Forelimb muscle (tissue), 1 donor: ENCODE measurements around the gene SEC24D. TPM values are rescaled to one million over a fixed set of nuclear protein-coding genes. Genes with fewer than 3 reads are reported as not detected.

Source experiments
- DNase-seq: peaks from one replicate; pipeline ENCODE4 v3.0.0-alpha.2; 2013; ENCODE audit warnings: low read depth
- polyA plus RNA-seq: library from polyadenylated mRNA; unstranded; fragments of 120-200 nt; gene quantifications from one replicate; pipeline ENCODE4 v1.2.1, GENCODE V29; 2013; ENCODE audit not compliant: insufficient read length

SEC24D gene
- polyA plus RNA-seq, 1 donor = 44.2 TPM

DNA sequence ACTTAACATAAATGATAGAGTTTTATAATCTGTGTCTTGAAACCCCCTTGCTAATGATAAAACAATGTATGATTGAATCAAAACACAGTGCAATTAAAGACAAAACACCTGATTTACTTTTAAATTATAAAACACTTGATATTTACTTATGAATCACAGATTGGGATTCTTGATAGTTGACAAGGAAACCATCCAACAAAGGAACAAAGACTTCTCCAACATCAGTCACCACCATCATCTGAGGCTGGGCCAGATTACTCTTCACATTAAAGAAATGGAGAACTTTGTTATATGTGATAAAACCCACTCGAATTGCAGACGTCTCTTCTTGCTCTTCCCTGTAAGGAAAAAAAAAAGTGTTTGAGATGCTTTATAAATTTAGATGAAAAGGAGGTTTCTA, 83.4 kb downstream of the SEC24D start:
- no peak for DNase-seq

DNA sequence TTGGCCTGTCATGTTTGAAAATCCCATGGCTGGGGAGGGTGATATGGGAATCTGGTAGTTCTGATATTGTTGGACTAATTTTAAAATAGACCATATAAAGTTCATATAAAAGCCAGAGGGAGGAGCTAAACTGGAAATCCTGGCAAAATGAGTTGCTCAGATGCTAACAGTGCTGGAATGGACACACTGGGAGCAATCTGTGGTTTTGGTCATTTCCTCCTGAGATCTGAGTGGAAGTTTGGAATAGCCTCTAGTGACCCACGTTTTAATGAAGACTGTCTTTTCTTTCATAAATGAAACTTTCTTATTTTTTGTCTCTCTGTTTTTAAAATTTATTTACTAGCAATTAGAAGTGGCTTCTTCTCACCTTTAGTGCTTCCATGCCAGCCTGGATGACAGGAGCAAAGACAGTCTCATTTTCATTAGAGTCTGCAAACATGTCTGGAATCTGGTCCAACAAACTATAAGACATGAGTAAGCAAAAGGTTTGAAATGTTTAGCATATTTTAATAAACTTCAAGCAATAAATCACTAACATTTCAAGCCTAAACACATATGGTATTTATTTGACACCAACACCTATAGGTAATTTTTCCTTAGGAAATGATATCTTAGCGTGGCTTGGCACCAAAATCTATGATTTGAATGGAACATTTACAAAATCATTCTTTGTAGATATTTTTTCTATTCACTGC, 84.2 kb downstream of the SEC24D start:
- DNase-seq = no peak

DNA sequence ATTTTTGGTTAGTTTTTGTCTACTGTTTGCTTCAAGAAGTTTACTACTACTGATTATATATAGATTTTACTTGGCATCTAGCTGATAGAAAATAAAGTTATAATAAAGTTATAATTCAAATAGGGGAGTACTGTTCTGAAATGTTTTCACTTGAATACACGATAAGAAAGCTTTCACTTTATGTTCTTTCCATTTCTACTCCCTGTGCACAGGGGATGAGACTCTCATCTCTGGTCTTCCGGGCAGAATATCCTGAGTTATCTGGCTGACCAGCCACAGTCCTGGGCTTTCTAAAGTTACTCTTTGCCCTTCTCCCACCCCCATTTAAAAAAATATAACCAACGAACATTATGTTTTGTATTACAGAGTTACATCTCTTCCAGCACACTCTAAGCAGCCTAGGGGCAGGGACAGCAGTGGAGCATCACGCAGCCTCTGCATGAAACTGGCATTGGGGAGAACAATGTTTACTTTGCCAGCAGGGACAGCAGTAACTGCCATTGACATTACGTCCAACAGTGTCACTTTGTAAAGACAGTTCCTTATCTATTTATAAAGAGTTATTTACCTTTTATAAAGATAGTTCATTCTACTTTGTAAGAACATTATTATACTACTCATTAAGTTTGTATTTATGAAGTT, 86.5 kb downstream of the SEC24D start:
- DNase-seq = no peak

DNA sequence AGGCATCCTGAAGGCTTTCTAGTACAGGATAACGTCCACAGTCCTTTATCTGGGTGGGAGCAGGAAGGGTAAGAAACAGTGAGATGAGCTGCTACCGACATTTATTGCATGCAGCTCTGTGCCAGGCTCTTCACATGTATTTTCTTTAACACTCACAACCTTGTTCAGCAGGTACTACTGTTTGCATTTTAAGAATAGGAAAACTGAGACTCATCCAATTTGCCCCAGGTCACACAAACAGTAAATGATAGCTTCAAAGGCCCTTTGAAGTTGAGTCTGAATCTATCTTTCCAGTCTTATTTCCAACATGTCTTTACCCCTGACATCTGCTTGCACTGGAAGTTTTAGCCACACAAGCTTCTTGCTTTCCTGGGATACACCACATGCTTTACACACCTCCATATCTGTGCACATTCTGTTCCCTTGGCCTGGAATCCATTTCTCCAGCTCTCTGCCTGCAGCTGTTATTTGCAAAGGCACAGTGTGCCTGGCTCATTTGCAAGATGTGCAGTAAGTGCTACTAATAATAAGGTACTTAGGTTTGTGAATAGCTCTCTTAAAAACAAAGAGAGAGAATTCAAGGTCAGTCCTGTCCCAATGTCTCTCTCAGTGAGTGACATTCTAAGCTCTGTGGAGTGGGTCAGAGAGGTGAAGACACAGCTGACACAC, 89.5 kb downstream of the SEC24D start:
- DNase-seq = no peak

DNA sequence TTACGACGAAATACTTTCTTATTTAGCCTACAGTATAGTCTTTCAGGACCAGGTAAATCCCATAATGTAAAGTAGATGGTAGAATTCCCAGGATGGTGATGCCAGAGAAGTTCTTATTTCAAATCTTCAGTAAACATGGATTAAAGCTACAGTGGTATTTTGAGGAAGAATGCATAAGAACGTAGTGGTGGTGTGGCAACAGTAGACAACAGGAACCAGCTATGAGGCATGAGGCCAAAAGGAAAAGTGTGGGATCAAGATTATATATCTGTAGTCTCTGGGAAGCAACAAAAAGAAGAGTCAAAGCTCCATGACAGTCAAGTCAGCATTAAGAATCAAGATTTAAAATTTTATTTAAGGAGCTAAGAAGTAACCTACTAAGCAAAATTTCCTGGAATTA, 90.6 kb downstream of the SEC24D start:
- no peak for DNase-seq

DNA sequence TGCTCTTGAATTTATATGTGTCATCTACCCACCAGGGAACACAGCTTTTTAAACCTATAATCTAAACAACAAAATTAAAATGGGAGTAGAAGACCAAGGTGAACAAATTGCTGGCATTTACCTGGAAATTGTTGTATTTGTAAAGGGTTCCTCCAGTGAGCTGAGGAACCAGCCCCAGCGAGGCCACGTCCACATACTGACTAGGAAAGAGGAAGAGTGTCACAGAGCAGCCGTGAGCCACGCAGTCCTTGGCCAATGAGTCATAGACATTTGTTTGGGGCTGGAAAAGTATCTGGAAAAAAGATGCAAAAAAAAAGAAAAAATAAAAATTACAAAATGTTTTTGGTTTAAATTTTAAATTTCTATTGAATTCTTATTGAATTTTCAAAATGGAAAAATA, 92.1 kb downstream of the SEC24D start:
- DNase-seq = no peak

DNA sequence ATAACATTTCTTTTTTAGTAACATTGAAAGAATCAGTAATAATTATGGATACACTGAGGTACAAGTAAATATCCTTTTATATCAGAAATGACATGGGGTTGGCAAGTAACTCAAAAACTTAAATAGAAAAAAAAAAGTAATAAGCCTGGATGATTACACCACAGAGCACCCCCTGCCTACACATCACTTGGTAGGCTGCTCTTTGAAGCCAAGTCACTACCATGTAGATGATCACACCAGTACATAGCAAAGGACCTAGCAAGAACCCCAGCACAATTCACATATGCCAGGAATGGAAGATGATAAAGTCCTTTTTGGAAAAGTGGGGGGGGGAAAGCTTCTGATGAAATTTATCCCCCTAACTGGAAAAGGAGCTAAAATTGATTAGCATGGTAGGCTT, 93.9 kb downstream of the SEC24D start:
- no peak for DNase-seq

DNA sequence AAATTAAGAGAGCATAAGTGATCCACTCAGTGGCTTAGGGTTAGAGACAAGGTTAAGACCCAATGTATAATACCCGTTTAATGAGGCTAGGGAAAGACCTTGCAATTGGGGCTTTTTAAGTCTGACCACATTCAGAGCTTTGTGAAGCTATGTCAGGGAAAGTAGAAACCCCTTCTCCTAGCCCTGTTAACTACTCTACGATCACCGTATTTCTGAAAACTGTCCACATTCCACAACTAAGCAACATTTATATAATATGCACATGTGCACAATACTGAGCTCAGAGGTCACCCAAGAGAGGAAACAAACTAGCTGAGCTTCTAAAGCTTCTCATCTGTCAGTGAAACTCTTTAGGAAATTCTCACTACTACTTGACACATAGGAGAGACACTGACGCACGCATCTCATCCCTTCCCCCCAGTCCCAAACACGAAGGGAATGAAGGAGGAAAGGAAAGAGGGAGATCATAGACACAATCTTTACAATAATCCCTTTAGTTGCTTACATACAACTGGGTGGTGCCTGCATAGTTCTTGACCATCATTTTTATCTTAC, 94.5 kb downstream of the SEC24D start:
- DNase-seq = no peak

DNA sequence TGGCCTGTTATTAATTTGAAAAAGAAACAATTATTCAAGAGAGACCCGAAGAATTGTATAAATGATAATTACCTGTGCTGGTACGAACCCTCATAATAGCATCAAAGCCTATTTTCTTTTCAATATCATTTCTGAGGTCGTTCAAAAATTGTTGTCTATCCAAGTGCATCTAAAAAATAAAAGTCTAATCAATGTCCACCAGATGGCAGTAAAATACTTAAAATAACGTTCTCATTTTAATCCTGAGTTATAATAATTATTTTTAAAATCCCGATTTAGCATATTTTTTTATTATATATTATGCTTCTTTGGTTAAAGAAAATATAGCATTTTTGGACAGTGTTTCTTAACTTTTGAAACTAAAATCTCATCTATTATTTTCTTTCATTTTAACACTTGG, 95.1 kb downstream of the SEC24D start:
- no peak for DNase-seq

DNA sequence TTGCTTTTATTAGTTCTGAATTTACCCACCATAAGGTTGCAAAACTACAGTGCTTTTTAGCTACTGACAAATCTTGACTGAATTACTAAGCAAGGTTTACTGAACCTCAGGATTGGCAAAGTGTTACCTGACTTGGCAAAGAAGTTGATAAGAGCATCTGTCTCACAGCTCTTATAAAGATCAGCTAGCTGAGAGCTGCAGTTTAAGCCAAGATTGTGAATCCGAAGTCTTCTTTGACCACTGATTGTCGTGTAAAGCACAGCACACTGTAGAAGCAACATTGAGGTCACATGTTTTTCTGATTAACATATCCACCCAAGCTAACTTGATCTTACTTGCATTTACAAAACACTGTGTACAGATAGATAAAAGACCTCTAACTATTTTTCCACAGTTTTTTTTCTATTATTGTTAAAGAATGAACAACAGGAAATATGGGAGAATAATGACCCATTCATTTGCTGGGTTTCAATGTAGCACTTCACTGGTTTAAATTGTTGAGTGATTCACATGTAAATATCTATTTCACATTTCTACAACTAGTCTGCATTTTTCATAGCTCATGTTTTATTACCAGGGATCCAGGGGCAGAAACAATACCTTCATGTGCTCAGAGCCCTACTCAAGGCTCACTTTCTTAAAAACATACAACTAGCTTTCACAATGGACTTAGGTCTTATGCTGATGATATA, 96.8 kb downstream of the SEC24D start:
- DNase-seq = no peak

DNA sequence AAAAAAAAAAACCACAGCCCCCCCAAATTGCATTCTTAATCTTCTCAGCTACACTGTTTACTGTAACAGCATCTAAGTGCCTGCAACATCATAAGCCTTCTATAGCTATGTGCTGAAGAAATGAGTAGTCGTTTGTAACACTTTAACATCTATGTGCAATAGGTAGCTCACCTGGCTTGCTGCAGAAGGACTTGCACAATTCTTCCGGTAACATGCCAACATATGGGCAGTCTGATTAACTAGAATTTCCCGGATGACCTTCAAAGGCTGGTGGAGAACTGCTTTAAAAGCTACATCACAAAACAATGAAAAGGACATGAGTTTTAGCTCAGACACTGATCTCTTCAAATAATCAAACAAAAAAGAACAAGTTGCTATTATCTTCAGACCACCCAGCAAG, 97.8 kb downstream of the SEC24D start:
- no peak for DNase-seq

DNA sequence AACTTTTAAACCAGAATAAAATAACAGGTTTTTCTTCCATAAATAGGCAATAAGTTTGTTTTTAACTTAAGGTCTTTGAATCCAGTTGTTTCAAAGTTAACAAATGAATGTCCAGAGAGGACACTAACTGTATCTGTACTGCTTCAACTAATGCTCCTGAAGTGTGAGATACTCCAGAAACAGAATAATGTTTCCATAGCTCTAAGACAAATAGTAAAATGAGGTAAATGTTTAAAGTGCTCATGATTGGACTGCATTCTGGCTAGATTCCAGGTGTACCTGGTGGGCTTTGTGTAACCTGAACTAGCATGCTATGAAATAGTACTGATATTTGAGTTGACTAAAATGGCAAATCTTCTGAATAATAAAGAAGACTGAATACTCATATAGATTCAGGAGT, 99.0 kb downstream of the SEC24D start:
- DNase-seq = no peak

DNA sequence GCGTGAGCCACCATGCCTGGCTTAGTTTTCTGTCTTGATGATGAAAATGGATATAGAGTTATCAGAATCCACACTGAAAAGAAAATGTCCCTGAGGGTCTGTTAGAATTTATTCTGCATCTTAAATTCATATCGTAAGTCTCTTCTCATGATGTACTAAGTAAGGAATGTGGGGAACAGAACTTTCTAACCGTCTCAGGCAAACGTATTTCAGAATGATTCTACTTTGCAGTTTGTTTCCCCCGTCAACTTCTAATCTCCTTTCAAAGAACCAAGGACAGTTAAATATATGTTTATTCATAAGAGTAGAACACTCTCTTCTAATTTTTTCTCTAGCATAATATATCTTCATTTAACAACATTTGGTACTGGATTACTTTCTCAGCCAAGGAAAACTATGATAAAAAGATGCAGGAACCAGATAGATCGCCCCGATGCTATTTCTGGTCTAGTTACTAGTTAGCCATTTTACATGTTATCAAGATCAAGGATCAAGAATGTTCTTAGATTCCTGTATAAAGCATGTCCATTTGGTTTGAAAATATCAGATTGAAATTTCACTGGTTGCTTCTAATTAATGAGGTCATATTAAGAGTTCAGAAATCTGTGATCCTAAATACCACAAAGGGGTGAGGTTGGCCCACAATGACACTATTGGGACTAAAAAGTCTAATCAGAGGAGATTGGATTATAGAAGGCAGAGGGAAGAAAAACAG, 101.3 kb downstream of the SEC24D start:
- no peak for DNase-seq

DNA sequence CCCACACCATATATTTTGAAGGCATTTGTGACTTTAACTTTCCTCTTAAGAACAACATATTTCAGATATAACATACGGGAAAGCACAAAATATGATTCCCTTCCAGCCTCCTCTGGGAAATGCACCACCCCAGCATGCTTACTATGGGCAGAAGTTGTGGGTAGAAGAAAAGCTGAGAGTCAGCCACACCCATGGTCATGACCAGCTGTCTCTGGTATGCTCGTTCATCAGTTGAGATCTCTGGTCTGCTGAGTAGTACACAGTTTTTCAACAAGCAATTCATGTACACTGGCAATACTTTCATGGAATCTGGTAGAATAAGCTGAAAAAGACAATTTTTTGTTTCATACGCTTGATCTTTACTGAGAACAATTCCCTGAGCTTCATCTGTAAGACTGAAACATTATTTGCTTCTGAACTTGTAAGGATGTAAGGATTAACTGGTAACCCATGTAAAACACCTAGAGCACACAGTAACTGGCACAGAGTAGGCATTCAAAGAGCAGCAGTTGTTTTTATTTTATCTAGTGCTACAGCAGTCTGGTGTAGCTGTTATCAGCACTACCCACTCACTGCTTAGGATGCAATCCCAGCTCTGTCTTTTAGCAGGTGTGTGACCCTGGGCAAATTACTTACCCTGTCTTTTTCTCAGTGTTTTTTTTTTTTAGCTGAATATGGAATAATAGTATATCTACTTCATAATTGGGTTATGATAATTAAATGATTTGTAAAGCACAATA, 103.2 kb downstream of the SEC24D start:
- DNase-seq = no peak

DNA sequence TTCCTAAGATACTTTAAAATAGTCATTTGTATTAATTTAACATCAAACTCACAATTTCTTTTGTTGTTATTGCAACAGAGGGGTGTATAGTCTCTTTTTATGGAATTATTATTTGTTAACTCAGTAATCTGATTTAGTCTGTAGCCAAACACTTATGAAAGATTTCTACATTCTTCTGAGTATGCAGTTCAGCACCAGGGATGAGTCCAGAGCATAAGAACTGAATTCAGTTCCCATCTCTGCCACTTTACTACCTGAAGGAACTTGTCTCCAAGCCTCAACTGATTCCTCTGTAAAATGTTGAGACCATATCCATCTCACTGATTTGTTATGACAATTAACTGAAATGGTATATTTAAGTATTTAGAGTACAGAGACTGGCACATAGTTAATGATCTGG, 105.2 kb downstream of the SEC24D start:
- DNase-seq = no peak

DNA sequence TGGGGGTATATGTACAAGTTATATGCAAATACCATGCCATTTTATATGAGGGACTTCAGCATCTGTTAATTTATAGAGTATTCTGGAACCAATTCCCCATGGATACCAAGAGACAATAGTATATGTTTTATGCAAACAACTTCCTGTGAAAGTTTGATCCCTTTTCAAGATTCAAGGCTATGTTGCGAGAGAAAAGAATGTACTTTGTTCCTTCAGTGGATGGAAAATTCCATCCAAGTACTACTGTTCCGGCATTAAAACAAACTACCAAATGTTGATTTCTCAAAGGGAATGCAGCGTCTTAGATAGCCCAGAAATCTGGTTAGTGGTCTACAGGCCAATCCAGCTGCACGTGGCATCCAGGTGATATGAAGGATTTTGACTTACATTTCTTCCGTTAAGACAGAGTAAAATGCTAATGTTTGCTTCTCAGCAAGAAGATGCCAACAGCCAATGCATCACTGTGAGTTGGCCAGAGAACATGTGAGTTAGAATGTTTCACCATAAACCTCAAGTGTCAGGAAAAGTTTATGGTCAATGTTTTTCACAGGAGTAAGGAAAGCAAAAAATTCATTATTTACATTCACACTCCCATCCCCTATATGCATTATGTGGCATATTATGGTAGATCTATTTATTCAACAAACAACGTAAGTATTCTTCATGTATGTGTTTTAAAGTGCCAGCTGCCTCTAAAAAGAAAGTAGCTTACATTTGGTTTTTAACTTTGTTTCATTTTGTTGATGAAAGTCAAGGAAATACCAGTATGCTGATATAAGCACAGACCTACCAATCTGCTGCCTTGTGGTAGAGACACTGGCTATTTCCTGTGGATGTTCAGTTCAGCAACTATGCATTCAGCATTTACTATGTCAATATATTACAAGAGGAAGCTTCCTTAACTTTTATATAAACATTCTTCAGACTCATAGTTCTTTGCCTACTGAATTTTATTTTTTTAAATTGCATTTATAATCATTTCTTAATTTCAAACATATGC, 106.3 kb downstream of the SEC24D start:
- no peak for DNase-seq

DNA sequence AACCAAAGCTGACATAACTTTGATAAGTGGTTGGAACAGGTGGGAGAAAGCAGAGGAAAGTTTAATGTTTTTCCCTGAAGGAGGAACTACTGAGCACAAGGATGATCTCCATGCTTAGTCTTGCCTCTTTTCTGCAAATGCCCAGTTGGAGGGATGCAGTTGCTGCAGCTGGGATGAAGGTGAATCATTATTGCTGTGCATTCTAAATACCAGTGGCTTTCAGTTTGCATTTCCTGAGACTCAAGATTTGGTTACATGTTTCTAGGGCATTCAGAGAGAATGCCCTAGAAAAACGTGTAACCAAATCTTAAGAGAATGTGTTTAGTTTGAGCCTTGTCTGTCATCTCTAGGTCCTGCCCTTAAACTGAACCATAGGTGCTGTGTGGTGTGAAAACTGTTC, 108.6 kb downstream of the SEC24D start:
- no peak for DNase-seq

DNA sequence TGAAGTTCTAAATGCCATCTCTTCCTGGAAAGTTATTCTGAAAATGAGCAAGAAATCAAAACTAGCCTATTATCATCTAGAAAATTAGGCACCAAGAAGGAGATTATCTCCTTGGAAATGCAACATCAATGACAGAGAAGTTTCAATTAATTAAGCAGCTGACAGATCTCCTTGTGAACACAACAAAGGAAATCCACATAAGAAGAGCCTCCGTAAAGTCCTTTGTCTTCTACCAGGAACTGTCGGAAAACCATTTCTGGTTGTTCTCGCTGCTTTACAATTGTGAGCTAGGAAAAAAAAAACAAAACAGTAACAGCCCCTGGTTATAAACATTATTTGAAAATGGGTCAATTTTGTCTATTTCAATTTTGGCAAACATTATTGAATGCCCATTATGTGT, 112.6 kb downstream of the SEC24D start:
- no peak for DNase-seq

DNA sequence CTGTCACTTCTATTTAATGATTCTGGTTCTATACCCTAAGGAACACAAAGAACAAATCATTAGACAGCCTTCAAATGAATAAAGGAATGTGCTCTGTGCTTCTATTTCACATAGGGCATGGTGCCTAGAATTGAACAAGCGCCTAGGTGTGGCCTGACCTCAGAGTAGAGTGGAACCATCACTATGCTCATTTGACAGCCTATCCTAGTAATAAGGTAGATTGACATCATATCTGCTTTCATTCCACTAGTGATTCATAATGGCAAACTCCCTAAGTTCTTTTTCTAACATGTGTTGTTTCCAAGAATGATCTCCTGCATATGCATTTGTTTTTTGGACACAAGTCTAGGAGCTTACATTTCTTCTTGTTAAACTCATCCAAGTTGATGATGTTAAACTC, 114.2 kb downstream of the SEC24D start:
- DNase-seq = no peak
